Esophagus squamous epithelium (tissue), 4 donors: ENCODE data around the gene TBX4.

Experiments
- POLR2A ChIP-seq, 4 donors: fragments of 450-650 bp; IDR thresholded peaks; one replicate each; pipeline ENCODE4 v1.6.1; 2017; ENCODE audit warnings: antibody characterized with exemption in 4 of 4, mild to moderate bottlenecking in 4 of 4, moderate library complexity in 3 of 4
- TF ChIP-seq, protein P1 (sequence below), 6 experiments: fragments of 450-650 bp in 4 of 6; fragments of 200-600 bp in 2 of 6; sonication (generic) in 2 of 6; IDR thresholded peaks; one replicate each; pipeline ENCODE4 v1.5.1; 2016 to 2019; ENCODE audit warnings: antibody characterized with exemption in 6 of 6, mild to moderate bottlenecking in 4 of 6, moderate library complexity in 4 of 6

DNA sequence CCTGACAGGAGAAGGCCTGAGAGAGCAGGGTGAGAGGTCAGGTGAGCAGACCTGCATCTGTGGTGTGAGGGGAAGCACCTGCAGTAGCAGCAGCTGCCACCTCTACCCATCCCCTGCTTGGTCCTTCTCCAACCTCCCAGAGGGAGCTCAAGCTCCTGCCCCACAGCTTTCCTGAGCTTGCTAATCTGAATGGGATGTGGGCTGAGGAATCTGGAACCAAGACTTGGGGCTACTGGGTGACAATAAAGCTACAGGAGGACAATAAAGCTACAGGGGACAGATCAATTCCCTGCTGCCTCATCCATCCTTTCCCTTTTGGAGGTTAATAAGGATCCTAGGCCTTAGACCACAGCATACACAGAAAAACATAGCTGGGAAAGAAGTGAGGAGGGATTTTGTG is 4.9 kb upstream of the TBX4 start:
- TF ChIP-seq, protein P1, sequence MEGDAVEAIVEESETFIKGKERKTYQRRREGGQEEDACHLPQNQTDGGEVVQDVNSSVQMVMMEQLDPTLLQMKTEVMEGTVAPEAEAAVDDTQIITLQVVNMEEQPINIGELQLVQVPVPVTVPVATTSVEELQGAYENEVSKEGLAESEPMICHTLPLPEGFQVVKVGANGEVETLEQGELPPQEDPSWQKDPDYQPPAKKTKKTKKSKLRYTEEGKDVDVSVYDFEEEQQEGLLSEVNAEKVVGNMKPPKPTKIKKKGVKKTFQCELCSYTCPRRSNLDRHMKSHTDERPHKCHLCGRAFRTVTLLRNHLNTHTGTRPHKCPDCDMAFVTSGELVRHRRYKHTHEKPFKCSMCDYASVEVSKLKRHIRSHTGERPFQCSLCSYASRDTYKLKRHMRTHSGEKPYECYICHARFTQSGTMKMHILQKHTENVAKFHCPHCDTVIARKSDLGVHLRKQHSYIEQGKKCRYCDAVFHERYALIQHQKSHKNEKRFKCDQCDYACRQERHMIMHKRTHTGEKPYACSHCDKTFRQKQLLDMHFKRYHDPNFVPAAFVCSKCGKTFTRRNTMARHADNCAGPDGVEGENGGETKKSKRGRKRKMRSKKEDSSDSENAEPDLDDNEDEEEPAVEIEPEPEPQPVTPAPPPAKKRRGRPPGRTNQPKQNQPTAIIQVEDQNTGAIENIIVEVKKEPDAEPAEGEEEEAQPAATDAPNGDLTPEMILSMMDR (IDR thresholded peaks at IDR 0.05), result no peak
- TF ChIP-seq POLR2A (IDR thresholded peaks at IDR 0.05), result no peak
